Sigmoid colon (tissue), 4 donors: Measurements from ENCODE around the gene MRPL51.

Source experiments
- EP300 ChIP-seq, 4 donors: sonication (generic); formaldehyde crosslinking; IDR thresholded peaks; one replicate each; pipeline ENCODE4 v1.6.1; 2017; ENCODE audit warnings: antibody characterized with exemption in 4 of 4
- POLR2A ChIP-seq, 2 donors: fragments of 450-650 bp; IDR thresholded peaks; one replicate each; pipeline ENCODE4 v1.6.1; 2016; ENCODE audit warnings: antibody characterized with exemption in 2 of 2, mild to moderate bottlenecking in 2 of 2, moderate library complexity in 2 of 2
- POLR2AphosphoS5 ChIP-seq, 4 donors: sonication (generic); formaldehyde crosslinking; IDR thresholded peaks; one replicate each; pipeline ENCODE4 v1.6.1; 2017; ENCODE audit warnings: antibody characterized with exemption in 4 of 4
- TF ChIP-seq, protein P1 (sequence below), 4 experiments: fragments of 450-650 bp in 3 of 4; fragments of 200-600 bp in 1 of 4; IDR thresholded peaks; one replicate each; pipeline ENCODE4 v1.5.1; 2016 to 2019; ENCODE audit warnings: antibody characterized with exemption in 4 of 4, mild to moderate bottlenecking in 3 of 4, moderate library complexity in 2 of 4

- TF ChIP-seq, protein P1, sequence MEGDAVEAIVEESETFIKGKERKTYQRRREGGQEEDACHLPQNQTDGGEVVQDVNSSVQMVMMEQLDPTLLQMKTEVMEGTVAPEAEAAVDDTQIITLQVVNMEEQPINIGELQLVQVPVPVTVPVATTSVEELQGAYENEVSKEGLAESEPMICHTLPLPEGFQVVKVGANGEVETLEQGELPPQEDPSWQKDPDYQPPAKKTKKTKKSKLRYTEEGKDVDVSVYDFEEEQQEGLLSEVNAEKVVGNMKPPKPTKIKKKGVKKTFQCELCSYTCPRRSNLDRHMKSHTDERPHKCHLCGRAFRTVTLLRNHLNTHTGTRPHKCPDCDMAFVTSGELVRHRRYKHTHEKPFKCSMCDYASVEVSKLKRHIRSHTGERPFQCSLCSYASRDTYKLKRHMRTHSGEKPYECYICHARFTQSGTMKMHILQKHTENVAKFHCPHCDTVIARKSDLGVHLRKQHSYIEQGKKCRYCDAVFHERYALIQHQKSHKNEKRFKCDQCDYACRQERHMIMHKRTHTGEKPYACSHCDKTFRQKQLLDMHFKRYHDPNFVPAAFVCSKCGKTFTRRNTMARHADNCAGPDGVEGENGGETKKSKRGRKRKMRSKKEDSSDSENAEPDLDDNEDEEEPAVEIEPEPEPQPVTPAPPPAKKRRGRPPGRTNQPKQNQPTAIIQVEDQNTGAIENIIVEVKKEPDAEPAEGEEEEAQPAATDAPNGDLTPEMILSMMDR (IDR thresholded peaks at IDR 0.05) = no peak
- TF ChIP-seq POLR2AphosphoS5 (IDR thresholded peaks at IDR 0.05) (no peak), EP300 (IDR thresholded peaks at IDR 0.05) (no peak), POLR2A (IDR thresholded peaks at IDR 0.05) (no peak)
Observed at GRCh38 chr12:6469092-6469491, 24.0 kb downstream of the MRPL51 start.
